Neural progenitor cell (in vitro differentiated cells): ENCODE measurements around the gene CNTNAP2. TPM values are rescaled to one million over a fixed set of nuclear protein-coding genes. Genes with fewer than 3 reads are reported as not detected.
A peak's percentile ranks its signal among the peaks of the same experiment; 100 is the strongest.

ENCODE experiments used
- DNase-seq: peaks from one replicate; pipeline ENCODE4 v3.0.0-alpha.2; 2016; ENCODE audit warnings: low spot score
- H2AFZ ChIP-seq: fragments of 200-600 bp; sonication (generic); replicated peaks from 2 replicates; pipeline ENCODE4 v1.6.1; 2016; ENCODE audit warnings: antibody characterized with exemption
- H3F3A ChIP-seq: fragments of 200-600 bp; sonication (generic); 2 replicates; pipeline ENCODE4 v1.6.1; 2016; ENCODE audit warnings: antibody characterized with exemption, low read depth
- H3K27ac ChIP-seq: fragments of 200-600 bp; sonication (generic); 2 replicates; pipeline ENCODE4 v1.5.1; 2016; ENCODE audit warnings: mild to moderate bottlenecking
- H3K27me3 ChIP-seq: fragments of 200-600 bp; sonication (generic); 2 replicates; pipeline ENCODE4 v1.6.1; 2016; ENCODE audit warnings: mild to moderate bottlenecking, moderate library complexity
- H3K36me3 ChIP-seq: fragments of 200-600 bp; sonication (generic); 2 replicates; pipeline ENCODE4 v1.5.1; 2016
- H3K4me1 ChIP-seq: fragments of 200-600 bp; sonication (generic); 2 replicates; pipeline ENCODE4 v1.6.1; 2016; ENCODE audit warnings: mixed run types
- H3K4me2 ChIP-seq: fragments of 200-600 bp; sonication (generic); 2 replicates; pipeline ENCODE4 v1.6.1; 2016
- H3K4me3 ChIP-seq: fragments of 200-600 bp; sonication (generic); 2 replicates; pipeline ENCODE4 v1.5.1; 2016
- H3K79me2 ChIP-seq: fragments of 200-600 bp; sonication (generic); 2 replicates; pipeline ENCODE4 v1.6.1; 2016; ENCODE audit warnings: low read depth
- H3K9ac ChIP-seq: fragments of 200-600 bp; sonication (generic); 2 replicates; pipeline ENCODE4 v1.6.1; 2016
- H3K9me3 ChIP-seq: fragments of 200-600 bp; sonication (generic); 2 replicates; pipeline ENCODE4 v1.5.1; 2016; ENCODE audit warnings: low read depth
- H4K20me1 ChIP-seq: fragments of 200-600 bp; sonication (generic); 2 replicates; pipeline ENCODE4 v1.6.1; 2016; ENCODE audit warnings: low read depth
- H3K27ac Mint-ChIP-seq: 3 replicates; pipeline ENCODE4 v1.8.0; 2021; ENCODE audit warnings: mixed read lengths
- H3K27me3 Mint-ChIP-seq: 2 replicates; pipeline ENCODE4 v1.8.0; 2022; ENCODE audit warnings: low read depth, mild to moderate bottlenecking, inconsistent platforms, moderate library complexity, mixed read lengths; ENCODE audit not compliant: insufficient read depth
- H3K36me3 Mint-ChIP-seq: 3 replicates; pipeline ENCODE4 v1.8.0; 2021; ENCODE audit warnings: mixed read lengths
- H3K4me1 Mint-ChIP-seq: 3 replicates; pipeline ENCODE4 v1.8.0; 2021; ENCODE audit warnings: mixed read lengths
- H3K4me3 Mint-ChIP-seq: 3 replicates; pipeline ENCODE4 v1.8.0; 2021; ENCODE audit warnings: mild to moderate bottlenecking, moderate library complexity, mixed read lengths
- H3K9me3 Mint-ChIP-seq: 3 replicates; pipeline ENCODE4 v1.8.0; 2020; ENCODE audit warnings: mixed read lengths
- EZH2 ChIP-seq: fragments of 200-600 bp; sonication (generic); IDR thresholded peaks from 2 replicates; pipeline ENCODE4 v1.6.1; 2017; ENCODE audit warnings: antibody characterized with exemption, mild to moderate bottlenecking, moderate library complexity
- EZH2phosphoT487 ChIP-seq: fragments of 200-600 bp; sonication (generic); IDR thresholded peaks from 2 replicates; pipeline ENCODE4 v1.6.1; 2017; ENCODE audit warnings: antibody characterized with exemption
- total RNA-seq: library from RNA; depleted of rRNA; stranded (reverse); fragments of >200 nt; gene quantifications from 2 replicates; pipeline ENCODE4 v1.2.3, GENCODE V29; 2015; ENCODE audit warnings: low replicate concordance
- TF ChIP-seq, protein P1 (sequence below): fragments of 200-600 bp; sonication (generic); IDR thresholded peaks from 2 replicates; pipeline ENCODE4 v1.5.1; 2017; ENCODE audit warnings: antibody characterized with exemption, mild to moderate bottlenecking

The CNTNAP2 gene
- total RNA-seq, 1 donor from 2014 or later: 126 TPM

DNA sequence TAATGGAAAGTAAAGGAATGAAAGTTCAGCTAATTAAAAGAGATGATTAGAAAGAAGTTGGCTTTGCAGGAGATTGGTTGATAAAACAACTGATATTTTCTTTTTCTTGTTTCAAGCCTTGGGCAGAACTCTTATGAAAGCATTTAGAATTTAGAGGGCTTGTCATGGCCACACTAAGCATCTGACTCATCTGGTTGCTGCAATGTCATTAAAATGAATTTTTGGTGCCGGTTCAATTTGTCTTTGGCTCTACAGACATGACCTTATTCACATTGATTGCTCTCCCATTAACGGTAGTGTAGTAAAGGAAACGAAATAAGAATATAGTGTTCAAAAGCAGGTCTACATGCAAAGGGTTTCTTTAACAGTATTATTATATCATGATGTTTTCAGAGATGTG is 1461.6 kb downstream of the CNTNAP2 start:
- Histone ChIP-seq H3K79me2 (no peaks in the 10 kb centered on the region), H2AFZ (no peak overlapping the region), H3F3A (no peaks in the 10 kb centered on the region), H3K4me3 (no peak overlapping the region), H3K9ac (no peak overlapping the region), H3K36me3 (no peaks in the 10 kb centered on the region), H3K9me3 (no peaks in the 10 kb centered on the region), H3K27me3 (no peaks in the 10 kb centered on the region), H3K4me2 (no peak overlapping the region), H3K27ac (no peak overlapping the region), H4K20me1 (no peaks in the 10 kb centered on the region), H3K4me1 (no peaks in the 10 kb centered on the region)
- no peak for DNase-seq
- no peaks in the 10 kb centered on the region for H3K27me3 Mint-ChIP-seq
- H3K27ac Mint-ChIP-seq: no peak overlapping the region
- peaks cover 11% of the 10 kb centered on the region for H3K9me3 Mint-ChIP-seq
- no peak overlapping the region for H3K4me3 Mint-ChIP-seq
- TF ChIP-seq EZH2 (no peak), EZH2phosphoT487 (no peak)
- TF ChIP-seq, protein P1, sequence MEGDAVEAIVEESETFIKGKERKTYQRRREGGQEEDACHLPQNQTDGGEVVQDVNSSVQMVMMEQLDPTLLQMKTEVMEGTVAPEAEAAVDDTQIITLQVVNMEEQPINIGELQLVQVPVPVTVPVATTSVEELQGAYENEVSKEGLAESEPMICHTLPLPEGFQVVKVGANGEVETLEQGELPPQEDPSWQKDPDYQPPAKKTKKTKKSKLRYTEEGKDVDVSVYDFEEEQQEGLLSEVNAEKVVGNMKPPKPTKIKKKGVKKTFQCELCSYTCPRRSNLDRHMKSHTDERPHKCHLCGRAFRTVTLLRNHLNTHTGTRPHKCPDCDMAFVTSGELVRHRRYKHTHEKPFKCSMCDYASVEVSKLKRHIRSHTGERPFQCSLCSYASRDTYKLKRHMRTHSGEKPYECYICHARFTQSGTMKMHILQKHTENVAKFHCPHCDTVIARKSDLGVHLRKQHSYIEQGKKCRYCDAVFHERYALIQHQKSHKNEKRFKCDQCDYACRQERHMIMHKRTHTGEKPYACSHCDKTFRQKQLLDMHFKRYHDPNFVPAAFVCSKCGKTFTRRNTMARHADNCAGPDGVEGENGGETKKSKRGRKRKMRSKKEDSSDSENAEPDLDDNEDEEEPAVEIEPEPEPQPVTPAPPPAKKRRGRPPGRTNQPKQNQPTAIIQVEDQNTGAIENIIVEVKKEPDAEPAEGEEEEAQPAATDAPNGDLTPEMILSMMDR: no peak
- H3K4me1 Mint-ChIP-seq: no peaks in the 10 kb centered on the region
- no peaks in the 10 kb centered on the region for H3K36me3 Mint-ChIP-seq

- H3K4me3 Mint-ChIP-seq: no peak overlapping the region
- H3K4me1 ChIP-seq: peaks cover 6% of the 10 kb centered on the region
- TF ChIP-seq EZH2phosphoT487 (no peak), EZH2 (no peak)
- TF ChIP-seq, protein P1: no peak
Measured at GRCh38 chr7:147579148-147579547, 1462.5 kb downstream of the CNTNAP2 start.

DNA sequence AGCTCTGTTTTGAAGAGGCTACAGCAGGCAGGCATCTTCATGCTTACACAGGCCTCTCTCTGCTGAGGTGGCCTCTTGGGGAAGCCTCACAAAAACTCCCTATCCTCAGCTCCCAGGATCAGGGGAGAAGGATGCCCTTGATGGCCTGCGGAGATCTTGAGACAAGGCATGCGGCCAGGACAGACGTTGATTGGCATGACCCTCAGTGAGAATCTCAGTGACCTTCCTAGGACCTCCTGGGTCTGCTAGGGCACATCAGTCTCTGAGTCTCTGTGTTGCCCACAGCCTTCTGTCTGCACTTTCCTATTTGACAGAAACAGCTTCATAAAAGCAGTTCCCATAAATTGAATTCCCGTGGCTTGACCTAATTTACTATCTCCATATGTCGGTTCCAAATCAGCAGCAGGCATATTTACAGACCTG is 1468.2 kb downstream of the CNTNAP2 start:
- Histone ChIP-seq H3K9ac (no peak overlapping the region), H3F3A (peaks cover 16% of the 10 kb centered on the region), H3K27me3 (no peaks in the 10 kb centered on the region), H3K27ac (no peak overlapping the region), H3K9me3 (no peaks in the 10 kb centered on the region), H3K4me1 (peaks cover 21% of the 10 kb centered on the region), H3K4me2 (peak overlapping the region; percentile 23), H3K79me2 (no peaks in the 10 kb centered on the region), H3K36me3 (no peaks in the 10 kb centered on the region), H2AFZ (no peak overlapping the region), H3K4me3 (no peak overlapping the region), H4K20me1 (no peaks in the 10 kb centered on the region)
- H3K4me3 Mint-ChIP-seq: no peak overlapping the region
- H3K36me3 Mint-ChIP-seq: no peaks in the 10 kb centered on the region
- peak; percentile 39 for DNase-seq
- H3K27me3 Mint-ChIP-seq: no peaks in the 10 kb centered on the region
- TF ChIP-seq, protein P1: no peak
- TF ChIP-seq EZH2: no peak
- no peak for TF ChIP-seq EZH2phosphoT487
- peaks cover 23% of the 10 kb centered on the region for H3K4me1 Mint-ChIP-seq
- H3K9me3 Mint-ChIP-seq: no peaks in the 10 kb centered on the region
- peak overlapping the region; percentile 87 for H3K27ac Mint-ChIP-seq

More at GRCh38 chr7:147579148-147579547, 1462.5 kb downstream of the CNTNAP2 start:
- no peaks in the 10 kb centered on the region for H3K36me3 Mint-ChIP-seq
- Histone ChIP-seq H4K20me1 (no peaks in the 10 kb centered on the region), H3F3A (peaks cover under 1% of the 10 kb centered on the region), H3K9me3 (no peaks in the 10 kb centered on the region), H3K4me2 (no peak overlapping the region), H3K4me3 (no peak overlapping the region), H3K36me3 (no peaks in the 10 kb centered on the region), H3K27me3 (no peaks in the 10 kb centered on the region), H3K79me2 (no peaks in the 10 kb centered on the region), H3K27ac (no peak overlapping the region), H2AFZ (no peak overlapping the region), H3K9ac (no peak overlapping the region)
- peaks cover 3% of the 10 kb centered on the region for H3K9me3 Mint-ChIP-seq
- no peak overlapping the region for H3K27ac Mint-ChIP-seq
- peaks cover 8% of the 10 kb centered on the region for H3K4me1 Mint-ChIP-seq
- no peak for DNase-seq
- no peaks in the 10 kb centered on the region for H3K27me3 Mint-ChIP-seq
